GM19324 (cell line): Measurements from ENCODE around the gene FAM131A.

Source experiments
- ATAC-seq: cut with Tn5 transposase; IDR thresholded peaks from one replicate; pipeline ENCODE4 v1.9.1; 2021; ENCODE audit warnings: mild to moderate bottlenecking, moderate library complexity; ENCODE audit not compliant: unreplicated experiment, low FRiP score

Gene FAM131A

GRCh38 chr3:184354754-184355153, 17.4 kb downstream of the FAM131A start:
- no peak for ATAC-seq

GRCh38 chr3:184355261-184356040, 18.1 kb downstream of the FAM131A start:
- no peak for ATAC-seq

DNA sequence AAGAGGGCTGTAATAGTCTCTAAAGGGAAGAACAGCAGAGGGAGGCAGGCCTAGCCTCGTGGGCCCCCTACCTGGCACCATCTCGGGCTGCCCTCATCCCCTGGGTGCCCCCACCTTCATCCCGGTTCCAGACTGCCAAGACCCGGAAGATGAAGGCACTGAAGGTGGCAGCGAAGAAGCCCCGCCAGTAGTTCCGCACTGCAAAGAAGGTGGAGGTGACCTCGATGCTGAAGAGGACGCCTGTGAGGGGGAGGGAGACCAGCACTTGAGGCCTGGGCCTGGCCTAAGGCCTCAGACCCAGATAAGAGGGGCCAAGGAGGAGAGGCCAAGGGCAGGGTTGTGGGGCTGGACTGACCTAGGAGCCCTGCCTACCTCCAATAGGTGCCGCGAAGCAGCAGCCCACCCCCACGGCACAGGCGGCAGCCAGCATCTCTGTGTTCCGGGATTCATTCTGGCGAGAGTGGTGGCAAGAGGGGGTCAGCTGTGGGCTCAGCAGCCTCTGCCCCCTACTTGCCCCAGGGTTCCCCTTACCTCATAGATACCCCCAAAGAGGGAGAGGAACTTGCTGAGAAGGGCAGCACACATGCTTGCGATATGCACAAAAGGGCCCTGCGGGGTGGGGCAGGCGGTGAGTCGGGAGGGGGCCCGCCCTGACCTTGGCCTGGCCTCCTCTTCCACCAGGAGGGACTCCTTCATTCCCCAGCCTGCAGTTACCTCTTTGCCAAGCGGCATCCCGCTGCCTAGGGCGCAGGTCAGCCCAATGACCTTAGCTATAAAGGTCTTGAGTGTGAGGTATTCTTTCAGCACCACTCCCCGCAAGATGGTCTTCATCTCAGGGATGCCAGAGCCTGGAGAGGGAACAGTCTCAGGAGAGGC, 20.1 kb downstream of the FAM131A start:
- no peak for ATAC-seq

- ATAC-seq, result no peak
Observed at GRCh38 chr3:184358124-184358767, 20.8 kb downstream of the FAM131A start.

- no peak for ATAC-seq
Observed at GRCh38 chr3:184358921-184359350, 21.5 kb downstream of the FAM131A start.

DNA sequence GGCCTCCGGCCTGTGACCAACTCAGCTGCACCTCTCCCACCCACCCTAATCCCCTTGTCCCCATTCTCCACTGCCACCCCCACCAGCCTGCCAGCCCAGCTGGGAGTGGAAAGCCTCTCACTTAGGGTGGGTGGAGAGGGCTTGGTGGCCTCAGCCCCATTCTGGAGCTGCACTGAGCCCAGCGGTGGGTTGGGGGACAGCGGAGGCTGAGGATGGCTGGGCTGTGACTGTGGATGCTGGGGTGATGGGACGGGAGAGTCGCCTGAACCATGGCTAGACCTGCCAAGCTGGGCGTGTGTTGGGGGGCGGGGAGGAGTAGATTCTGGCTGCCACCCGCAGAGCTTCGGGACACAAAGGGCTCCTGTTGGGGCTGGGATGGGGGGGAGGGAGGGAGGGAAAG, 22.2 kb downstream of the FAM131A start:
- ATAC-seq, result no peak

GRCh38 chr3:184360070-184360928, 22.9 kb downstream of the FAM131A start:
- ATAC-seq, result no peak

- no peak for ATAC-seq
Observed at GRCh38 chr3:184360929-184361531, 23.6 kb downstream of the FAM131A start.

DNA sequence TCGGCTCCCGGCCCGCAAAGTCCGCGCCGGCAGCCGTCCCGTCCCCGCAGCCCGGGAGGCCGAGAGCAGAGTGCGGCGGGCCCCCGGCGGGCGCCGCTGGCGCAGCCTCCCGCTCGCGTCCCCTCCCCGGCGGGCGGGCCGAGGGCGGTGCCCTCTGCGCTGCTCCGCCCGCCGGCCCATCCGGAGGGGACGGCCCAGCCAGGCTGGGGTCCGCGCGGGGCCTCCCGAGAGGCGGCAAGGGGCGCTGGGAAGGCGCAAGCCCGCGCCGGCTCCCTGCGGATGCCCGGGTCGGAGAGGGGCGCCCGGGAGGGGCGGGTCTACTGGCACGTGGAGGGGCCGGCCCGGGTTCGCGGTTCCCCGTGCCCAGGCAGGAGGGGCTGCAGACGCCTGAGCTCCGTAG, 24.1 kb downstream of the FAM131A start, which contains the start of the genes CLCN2 and POLR2H:
Gene CLCN2, minus strand, starts transcription at position 74 of the 400 bp plus-strand sequence. CDS start 126 bp downstream, outside the sequence.
Gene POLR2H, plus strand, starts transcription at position 179 of the 400 bp plus-strand sequence. CDS start 1,783 bp downstream, outside the sequence.
- peak; percentile 43 for ATAC-seq

DNA sequence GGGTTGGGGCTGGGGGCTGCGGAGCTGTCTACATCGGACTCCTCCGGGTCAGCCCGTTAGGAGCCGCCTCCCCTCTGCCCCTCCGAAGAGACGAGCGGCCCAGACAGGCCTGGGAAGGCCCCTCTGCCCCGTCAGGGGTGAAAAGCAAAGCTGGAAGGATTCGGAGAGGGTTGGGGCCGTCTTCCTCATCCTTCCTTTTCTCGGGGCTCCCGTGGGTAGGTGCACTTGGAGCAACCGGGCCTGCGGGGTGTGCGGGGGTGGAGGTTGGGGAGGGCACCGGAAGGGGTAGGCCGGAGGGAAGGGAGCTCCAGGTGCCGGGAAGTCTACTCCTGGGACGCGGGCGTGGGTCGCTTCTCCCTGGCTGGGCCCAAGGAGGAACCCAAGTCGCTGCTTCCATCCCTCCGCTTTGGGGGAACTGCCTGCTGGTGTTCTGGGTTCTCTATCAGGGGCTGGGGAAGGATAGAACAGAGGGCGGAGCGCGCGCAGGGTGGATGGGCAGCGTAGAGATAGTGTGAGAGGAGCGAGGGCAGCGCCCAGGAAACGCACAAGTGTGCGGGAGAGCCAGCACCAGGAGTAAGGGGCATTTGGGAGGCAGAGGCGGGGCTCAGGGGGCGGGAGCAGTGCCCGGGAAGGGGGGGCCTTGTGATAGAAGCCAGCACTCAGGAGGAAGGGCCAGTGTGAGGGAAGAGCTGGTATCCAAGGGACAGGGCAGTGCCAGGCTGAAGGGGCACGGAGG, 24.7 kb downstream of the FAM131A start:
- no peak for ATAC-seq

DNA sequence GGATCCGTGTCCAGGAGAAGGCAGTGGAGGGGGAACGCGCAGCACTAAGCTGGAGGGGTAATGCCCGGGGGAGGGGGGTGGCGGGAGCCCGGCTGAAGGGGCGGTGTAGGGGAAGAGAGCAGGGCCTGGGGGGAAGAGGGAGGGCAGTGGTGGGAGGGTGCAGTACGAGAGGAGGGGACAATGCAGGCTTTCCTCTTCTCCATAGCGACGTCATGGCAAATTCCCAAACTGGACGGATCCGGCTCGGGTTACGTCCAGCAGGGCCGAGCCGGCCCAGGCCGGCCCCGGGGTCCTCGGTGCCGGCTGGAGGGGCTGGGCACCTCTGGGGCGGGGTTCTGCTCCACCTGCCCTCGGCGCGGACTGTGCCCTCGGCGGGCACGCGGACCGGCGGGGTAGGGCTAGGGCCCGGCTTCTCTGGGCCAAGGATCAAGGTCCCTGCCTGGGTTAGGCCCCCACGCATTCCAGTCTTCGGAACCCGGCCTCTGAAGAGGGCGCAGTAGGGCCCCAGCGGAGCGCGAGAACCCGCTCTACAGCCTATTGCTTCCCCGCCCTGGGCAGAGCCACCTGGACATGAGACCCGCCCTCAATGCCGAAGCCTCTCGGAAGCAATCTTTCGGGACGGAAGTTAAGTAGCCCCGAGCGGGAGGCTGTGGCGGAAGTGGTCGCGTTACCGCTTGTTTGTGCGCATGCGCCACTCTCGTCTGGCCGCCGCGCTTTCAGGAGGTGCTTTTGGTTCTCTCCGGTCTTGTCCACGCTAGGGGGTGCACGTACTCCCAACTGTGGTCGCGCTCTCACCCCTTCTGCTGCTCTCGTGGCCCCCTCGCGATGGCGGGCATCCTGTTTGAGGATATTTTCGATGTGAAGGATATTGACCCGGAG, 25.5 kb downstream of the FAM131A start:
- peak; percentile 86 for ATAC-seq

GRCh38 chr3:184366619-184367289, 29.4 kb downstream of the FAM131A start:
- no peak for ATAC-seq

- ATAC-seq, result no peak
Observed at GRCh38 chr3:184368116-184368515, 30.7 kb downstream of the FAM131A start.

- no peak for ATAC-seq
Observed at GRCh38 chr3:184368586-184369183, 31.3 kb downstream of the FAM131A start.

- ATAC-seq, result no peak
Observed at GRCh38 chr3:184371570-184372018, 34.2 kb downstream of the FAM131A start.

GRCh38 chr3:184372296-184372821, 35.0 kb downstream of the FAM131A start:
- no peak for ATAC-seq

DNA sequence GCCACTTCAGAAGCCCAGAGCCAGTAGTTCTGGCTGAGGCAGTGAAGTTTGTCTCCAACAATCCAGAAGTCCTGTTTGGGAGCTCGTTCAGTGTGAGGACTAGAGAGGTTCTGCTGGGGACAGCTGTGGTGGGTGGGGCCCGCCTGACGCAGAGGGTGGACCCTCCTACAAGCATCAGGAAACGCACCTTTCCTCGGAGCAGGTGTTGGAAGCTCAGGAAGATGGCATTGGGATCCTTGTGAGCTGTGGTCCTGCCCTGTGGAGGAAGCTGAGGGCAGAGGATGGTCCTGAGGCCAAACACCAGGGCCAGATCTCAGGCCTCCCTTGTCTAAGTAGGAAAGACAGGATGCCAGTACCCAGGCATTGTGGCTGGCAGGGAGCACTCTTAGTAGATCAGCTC, 35.5 kb downstream of the FAM131A start:
- ATAC-seq, result no peak
